HG03354 (cell line): ENCODE data around the gene IGIP.

Experiments
- ATAC-seq: cut with Tn5 transposase; IDR thresholded peaks from one replicate; pipeline ENCODE4 v1.9.1; 2021; ENCODE audit warnings: mild to moderate bottlenecking; ENCODE audit not compliant: unreplicated experiment, poor library complexity, severe bottlenecking

Gene IGIP

GRCh38 chr5:140110646-140110957 lies 15.1 kb upstream of the IGIP start:
- ATAC-seq: no peak

GRCh38 chr5:140111011-140111858 lies 14.5 kb upstream of the IGIP start:
- ATAC-seq: no peak

GRCh38 chr5:140111859-140112551 lies 13.7 kb upstream of the IGIP start:
- no peak for ATAC-seq

GRCh38 chr5:140112685-140113179 lies 13.0 kb upstream of the IGIP start:
- ATAC-seq: no peak

- no peak for ATAC-seq
Measured at GRCh38 chr5:140113180-140113698, 12.5 kb upstream of the IGIP start.

- peak; percentile 92 for ATAC-seq
Measured at GRCh38 chr5:140113699-140114263, 12.0 kb upstream of the IGIP start, which contains the start of gene PURA. Gene PURA (plus strand): TSS chr5:140114109. CDS start chr5:140114182, 73 bp downstream.

GRCh38 chr5:140114341-140115185 lies 11.2 kb upstream of the IGIP start:
- ATAC-seq: peak; percentile 34

GRCh38 chr5:140115186-140115500 lies 10.6 kb upstream of the IGIP start:
- ATAC-seq: no peak

GRCh38 chr5:140116716-140117115 lies 9.0 kb upstream of the IGIP start:
- ATAC-seq: no peak

- no peak for ATAC-seq
Measured at GRCh38 chr5:140117523-140117922, 8.2 kb upstream of the IGIP start.

GRCh38 chr5:140118302-140118936 lies 7.3 kb upstream of the IGIP start:
- no peak for ATAC-seq

GRCh38 chr5:140126315-140127012 lies 727 bp downstream of the IGIP start:
- no peak for ATAC-seq

GRCh38 chr5:140128376-140128775 lies 2.6 kb downstream of the IGIP start:
- ATAC-seq: no peak

- ATAC-seq: no peak
Measured at GRCh38 chr5:140130949-140131733, 5.4 kb downstream of the IGIP start.

GRCh38 chr5:140131967-140132409 lies 6.3 kb downstream of the IGIP start:
- ATAC-seq: no peak

GRCh38 chr5:140133514-140134167 lies 7.9 kb downstream of the IGIP start:
- ATAC-seq: no peak

GRCh38 chr5:140134277-140134935 lies 8.7 kb downstream of the IGIP start:
- no peak for ATAC-seq
